Mesendoderm (in vitro differentiated cells): ENCODE data around the gene RFC3.

ENCODE experiments used
- DNase-seq: peaks from one replicate; pipeline ENCODE4 v3.0.0; 2013
- H2AK5ac ChIP-seq: 2 replicates; pipeline ENCODE4 v1.6.1; 2013; ENCODE audit warnings: low read length, inconsistent platforms
- H2BK120ac ChIP-seq: 2 replicates; pipeline ENCODE4 v1.6.1; 2013; ENCODE audit warnings: low read depth, mild to moderate bottlenecking, low read length, moderate library complexity, mixed read lengths
- H2BK15ac ChIP-seq: replicated peaks from 2 replicates; pipeline ENCODE4 v1.6.1; 2013; ENCODE audit warnings: low read depth, mild to moderate bottlenecking, moderate library complexity
- H2BK5ac ChIP-seq: 2 replicates; pipeline ENCODE4 v1.6.1; 2013; ENCODE audit warnings: low read length, inconsistent platforms
- H3K18ac ChIP-seq: 2 replicates; pipeline ENCODE4 v1.6.1; 2013; ENCODE audit warnings: mild to moderate bottlenecking, low read length, mixed read lengths
- H3K23ac ChIP-seq: one replicate; pipeline ENCODE4 v1.6.1; 2013; ENCODE audit warnings: low read length
- H3K27ac ChIP-seq: 2 replicates; pipeline ENCODE4 v1.5.1; 2013; ENCODE audit warnings: low read depth, mild to moderate bottlenecking, inconsistent platforms, low read length, moderate library complexity
- H3K27me3 ChIP-seq: 2 replicates; pipeline ENCODE4 v1.6.1; 2013; ENCODE audit warnings: low read length, control low read depth, mild to moderate bottlenecking, inconsistent platforms; ENCODE audit not compliant: insufficient read depth, poor library complexity
- H3K36me3 ChIP-seq: 2 replicates; pipeline ENCODE4 v1.6.1; 2013; ENCODE audit warnings: low read length, inconsistent platforms; ENCODE audit not compliant: control insufficient read depth, insufficient read depth
- H3K4ac ChIP-seq: one replicate; pipeline ENCODE4 v1.6.1; 2013; ENCODE audit warnings: low read depth, mild to moderate bottlenecking, low read length, moderate library complexity
- H3K4me1 ChIP-seq: 2 replicates; pipeline ENCODE4 v1.6.1; 2013; ENCODE audit warnings: low read depth, low read length, inconsistent platforms; ENCODE audit not compliant: control insufficient read depth
- H3K4me2 ChIP-seq: 2 replicates; pipeline ENCODE4 v1.6.1; 2013; ENCODE audit warnings: low read length
- H3K4me3 ChIP-seq: 2 replicates; pipeline ENCODE4 v1.5.1; 2013; ENCODE audit warnings: mild to moderate bottlenecking, low read length
- H3K56ac ChIP-seq: one replicate; pipeline ENCODE4 v1.6.1; 2013; ENCODE audit warnings: low read length
- H3K79me1 ChIP-seq: 2 replicates; pipeline ENCODE4 v1.6.1; 2013; ENCODE audit warnings: low read length, inconsistent platforms
- H3K79me2 ChIP-seq: 2 replicates; pipeline ENCODE4 v1.6.1; 2013; ENCODE audit warnings: mild to moderate bottlenecking, low read length; ENCODE audit not compliant: control insufficient read depth, insufficient read depth
- H3K9ac ChIP-seq: 2 replicates; pipeline ENCODE4 v1.6.1; 2013; ENCODE audit warnings: low read length, inconsistent platforms
- H4K5ac ChIP-seq: one replicate; pipeline ENCODE4 v1.6.1; 2013; ENCODE audit warnings: low read length
- H4K8ac ChIP-seq: one replicate; pipeline ENCODE4 v1.6.1; 2013; ENCODE audit warnings: low read depth, mild to moderate bottlenecking, control low read depth, low read length, moderate library complexity
- WGBS: extraction: QIAGEN DNeasy Blood & Tissue Kit; methylation state at CpG from one replicate; pipeline ENCODE4 v1.1.7; 2013; ENCODE audit warnings: low lambda C conversion rate, missing lambda C conversion rate; ENCODE audit not compliant: insufficient coverage; ENCODE audit errors: extremely low coverage; 5-methylcytosine and 5-hydroxymethylcytosine counted together

The RFC3 gene

GRCh38 chr13:33816912-33817311 is 1.0 kb upstream of the RFC3 start:
- no peak overlapping the region for H3K9ac ChIP-seq
- no peak overlapping the region for H3K27ac ChIP-seq
- no peak overlapping the region for H2BK120ac ChIP-seq
- no peak overlapping the region for H3K23ac ChIP-seq
- WGBS: no CpG with 5 or more reads among the region's 2 CpGs
- H3K4ac ChIP-seq: no peak overlapping the region
- no peak overlapping the region for H2BK15ac ChIP-seq
- H3K4me3 ChIP-seq: no peak overlapping the region
- no peak overlapping the region for H2BK5ac ChIP-seq
- no peaks in the 10 kb centered on the region for H3K27me3 ChIP-seq
- no peaks in the 10 kb centered on the region for H3K4me1 ChIP-seq
- DNase-seq: no peak
- H3K79me1 ChIP-seq: peaks cover 9% of the 10 kb centered on the region
- H3K36me3 ChIP-seq: no peaks in the 10 kb centered on the region
- no peak overlapping the region for H3K18ac ChIP-seq
- H4K5ac ChIP-seq: no peak overlapping the region
- H4K8ac ChIP-seq: no peak overlapping the region
- H3K79me2 ChIP-seq: peaks cover 21% of the 10 kb centered on the region
- no peak overlapping the region for H3K4me2 ChIP-seq
- H3K56ac ChIP-seq: no peak overlapping the region
- no peak overlapping the region for H2AK5ac ChIP-seq

GRCh38 chr13:33817513-33817900 is 442 bp upstream of the RFC3 start:
- no peaks in the 10 kb centered on the region for H3K4me1 ChIP-seq
- peak overlapping the region; percentile 8 for H3K4me2 ChIP-seq
- H3K4ac ChIP-seq: no peak overlapping the region
- peak overlapping the region; percentile 15 for H4K8ac ChIP-seq
- no peak overlapping the region for H2BK120ac ChIP-seq
- no peak overlapping the region for H3K23ac ChIP-seq
- peaks cover 21% of the 10 kb centered on the region for H3K79me2 ChIP-seq
- no peak overlapping the region for H3K27ac ChIP-seq
- peak overlapping the region; percentile 10 for H3K4me3 ChIP-seq
- WGBS: no CpG with 5 or more reads among the region's 5 CpGs
- peaks cover 9% of the 10 kb centered on the region for H3K79me1 ChIP-seq
- no peak overlapping the region for H2BK15ac ChIP-seq
- no peak for DNase-seq
- no peak overlapping the region for H2BK5ac ChIP-seq
- peak overlapping the region; percentile 85 for H3K9ac ChIP-seq
- peak overlapping the region; percentile 79 for H3K56ac ChIP-seq
- no peak overlapping the region for H2AK5ac ChIP-seq
- peak overlapping the region; percentile 63 for H4K5ac ChIP-seq
- no peak overlapping the region for H3K18ac ChIP-seq
- no peaks in the 10 kb centered on the region for H3K27me3 ChIP-seq
- H3K36me3 ChIP-seq: no peaks in the 10 kb centered on the region

- Histone ChIP-seq H3K36me3 (no peaks in the 10 kb centered on the region), H3K56ac (no peak overlapping the region), H3K79me2 (peaks cover 9% of the 10 kb centered on the region), H3K4me1 (no peaks in the 10 kb centered on the region), H3K18ac (no peak overlapping the region), H2BK5ac (no peak overlapping the region), H3K23ac (no peak overlapping the region), H4K8ac (no peak overlapping the region), H4K5ac (no peak overlapping the region), H3K4me2 (no peak overlapping the region), H2AK5ac (no peak overlapping the region), H2BK120ac (no peak overlapping the region), H3K4me3 (no peak overlapping the region), H3K27ac (no peak overlapping the region), H3K27me3 (no peaks in the 10 kb centered on the region), H2BK15ac (no peak overlapping the region), H3K79me1 (peaks cover 8% of the 10 kb centered on the region), H3K4ac (no peak overlapping the region), H3K9ac (no peak overlapping the region)
- WGBS: no CpG with 5 or more reads among the region's 4 CpGs
- DNase-seq: no peak
Measured at GRCh38 chr13:33825083-33825482, 7.1 kb downstream of the RFC3 start.

GRCh38 chr13:33827139-33827538 is 9.2 kb downstream of the RFC3 start:
- H3K9ac ChIP-seq: no peak overlapping the region
- H3K79me2 ChIP-seq: no peaks in the 10 kb centered on the region
- H2AK5ac ChIP-seq: no peak overlapping the region
- H3K4me1 ChIP-seq: no peaks in the 10 kb centered on the region
- H4K5ac ChIP-seq: no peak overlapping the region
- H2BK15ac ChIP-seq: no peak overlapping the region
- no peak overlapping the region for H3K4ac ChIP-seq
- no peak overlapping the region for H3K56ac ChIP-seq
- H3K36me3 ChIP-seq: peaks cover 1% of the 10 kb centered on the region
- H3K79me1 ChIP-seq: no peaks in the 10 kb centered on the region
- no peak overlapping the region for H3K18ac ChIP-seq
- H3K23ac ChIP-seq: no peak overlapping the region
- H3K4me3 ChIP-seq: no peak overlapping the region
- H4K8ac ChIP-seq: no peak overlapping the region
- H3K4me2 ChIP-seq: no peak overlapping the region
- 100% methylated on average over 1 of the region's 2 CpGs for WGBS
- no peak overlapping the region for H2BK120ac ChIP-seq
- no peak overlapping the region for H3K27ac ChIP-seq
- H3K27me3 ChIP-seq: no peaks in the 10 kb centered on the region
- no peak overlapping the region for H2BK5ac ChIP-seq
- DNase-seq: no peak

GRCh38 chr13:33828431-33829129 is 10.6 kb downstream of the RFC3 start:
- no peak overlapping the region for H4K5ac ChIP-seq
- H2BK120ac ChIP-seq: no peak overlapping the region
- H3K27me3 ChIP-seq: no peaks in the 10 kb centered on the region
- no peaks in the 10 kb centered on the region for H3K79me2 ChIP-seq
- H3K4ac ChIP-seq: no peak overlapping the region
- no CpG with 5 or more reads among the region's 7 CpGs for WGBS
- no peak overlapping the region for H2AK5ac ChIP-seq
- no peak overlapping the region for H3K56ac ChIP-seq
- H3K18ac ChIP-seq: no peak overlapping the region
- no peak overlapping the region for H3K4me3 ChIP-seq
- no peak overlapping the region for H3K27ac ChIP-seq
- H2BK5ac ChIP-seq: no peak overlapping the region
- no peak for DNase-seq
- no peak overlapping the region for H3K23ac ChIP-seq
- H2BK15ac ChIP-seq: no peak overlapping the region
- H3K36me3 ChIP-seq: peaks cover 1% of the 10 kb centered on the region
- no peaks in the 10 kb centered on the region for H3K4me1 ChIP-seq
- H3K79me1 ChIP-seq: no peaks in the 10 kb centered on the region
- H4K8ac ChIP-seq: no peak overlapping the region
- H3K4me2 ChIP-seq: no peak overlapping the region
- no peak overlapping the region for H3K9ac ChIP-seq

- DNase-seq: no peak
- Histone ChIP-seq H2AK5ac (no peak overlapping the region), H4K8ac (no peak overlapping the region), H3K56ac (no peak overlapping the region), H3K36me3 (peaks cover 5% of the 10 kb centered on the region), H2BK15ac (no peak overlapping the region), H3K4ac (no peak overlapping the region), H2BK120ac (no peak overlapping the region), H3K18ac (no peak overlapping the region), H3K27ac (no peak overlapping the region), H3K79me1 (no peaks in the 10 kb centered on the region), H4K5ac (no peak overlapping the region), H2BK5ac (no peak overlapping the region), H3K27me3 (no peaks in the 10 kb centered on the region), H3K79me2 (no peaks in the 10 kb centered on the region), H3K4me1 (no peaks in the 10 kb centered on the region), H3K23ac (no peak overlapping the region), H3K4me3 (no peak overlapping the region), H3K4me2 (no peak overlapping the region), H3K9ac (no peak overlapping the region)
- no CpG with 5 or more reads among the region's 4 CpGs for WGBS
Measured at GRCh38 chr13:33832872-33833271, 14.9 kb downstream of the RFC3 start.
